HepG2 (cell line): ENCODE results near the gene BCL2L13. TPM values are rescaled to one million over a fixed set of nuclear protein-coding genes. Genes with fewer than 3 reads are reported as not detected.

Experiments
- ATAC-seq: fragments of 200-7000 bp; cut with Tn5 transposase; 3 replicates; pipeline ENCODE4 v1.9.1; 2020; ENCODE audit warnings: mild to moderate bottlenecking, moderate library complexity
- BruUV-seq: library from RNA; stranded (reverse); fragments of 400-500 nt; replicated peaks from 2 replicates; lab custom pipeline; 2021; lab: Mats Ljungman, UMichigan
- CTCF ChIA-PET: fragments of 300-600 bp; formaldehyde crosslinking; extraction: SDS; loops from one replicate; lab custom pipeline; 2021; ENCODE audit warnings: low total read pairs, inconsistent platforms, low intra/inter-chr PET ratio; lab: Yijun Ruan, JAX
- POLR2A ChIA-PET: fragments of 350-600 bp; sonication (Branson Sonifier 250); formaldehyde crosslinking; loops from one replicate; lab custom pipeline; 2020; ENCODE audit warnings: antibody characterized with exemption, inconsistent platforms; lab: Yijun Ruan, JAX
- DNase-seq: peaks from one replicate; pipeline ENCODE4 v3.0.0-alpha.2; 2015; ENCODE audit warnings: low spot score
- FAIRE-seq: peaks from 3 replicates; lab custom pipeline; 2011; peaks lifted over from hg19 to GRCh38; lab: Jason Lieb, UNC
- H2AFZ ChIP-seq: one replicate; pipeline ENCODE4 v1.6.1; 2011; ENCODE audit warnings: low read length, inconsistent platforms
- H3K27ac ChIP-seq: fragments of 300-600 bp; 3 replicates; pipeline ENCODE4 v1.8.0; 2011; ENCODE audit warnings: mixed run types, mild to moderate bottlenecking, mixed read lengths, low read length, inconsistent platforms; ENCODE audit not compliant: insufficient read depth; ENCODE audit errors: extremely low read length
- H3K27me3 ChIP-seq, 2 experiments: fragments of 200-600 bp in 1 of 2; 2 replicates in 1 of 2; 3 replicates in 1 of 2; pipeline versions ENCODE4 v1.6.0 to v1.8.0; 2011; ENCODE audit warnings: low read length in 2 of 2, mild to moderate bottlenecking in 2 of 2, moderate library complexity in 2 of 2, inconsistent platforms in 1 of 2; ENCODE audit not compliant: insufficient read depth in 2 of 2, control insufficient read depth in 1 of 2
- H3K36me3 ChIP-seq, 2 experiments: fragments of 200-600 bp in 1 of 2; replicated peaks in 1 of 2; 2 replicates in 1 of 2; 3 replicates in 1 of 2; pipeline versions ENCODE4 v1.5.1 to v1.8.0; 2011; ENCODE audit warnings: low read length in 2 of 2, inconsistent platforms in 1 of 2; ENCODE audit not compliant: insufficient read depth in 2 of 2, control insufficient read depth in 1 of 2
- H3K4me1 ChIP-seq: 2 replicates; pipeline ENCODE4 v1.5.1; 2012; ENCODE audit warnings: low read length, inconsistent platforms; ENCODE audit not compliant: insufficient read depth
- H3K4me2 ChIP-seq: 2 replicates; pipeline ENCODE4 v1.6.0; 2011; ENCODE audit warnings: low read depth, low read length, inconsistent platforms
- H3K4me3 ChIP-seq, 3 experiments: fragments of 200-600 bp in 1 of 3; sonication (generic), shearing (Covaris generic) in 1 of 3; replicated peaks in 1 of 3; 2 replicates each; pipeline ENCODE4 v1.5.1; 2011 to 2016; ENCODE audit warnings: low read length in 3 of 3, inconsistent platforms in 2 of 3, low read depth in 2 of 3, mild to moderate bottlenecking in 2 of 3, control low read depth in 1 of 3, mixed read lengths in 1 of 3; ENCODE audit not compliant: insufficient read depth in 1 of 3
- H3K79me2 ChIP-seq: one replicate; pipeline ENCODE4 v1.6.1; 2011; ENCODE audit warnings: low read length, inconsistent platforms; ENCODE audit not compliant: insufficient read depth
- H3K9ac ChIP-seq: 2 replicates; pipeline ENCODE4 v1.6.0; 2011; ENCODE audit warnings: mild to moderate bottlenecking, low read depth, low read length, inconsistent platforms; ENCODE audit not compliant: insufficient read depth
- H3K9me3 ChIP-seq: 2 replicates; pipeline ENCODE4 v1.5.1; 2012; ENCODE audit warnings: mild to moderate bottlenecking, low read length
- H4K20me1 ChIP-seq: 2 replicates; pipeline ENCODE4 v1.6.0; 2011; ENCODE audit warnings: inconsistent platforms, mild to moderate bottlenecking, low read length, moderate library complexity; ENCODE audit not compliant: insufficient read depth
- DMAP1 ChIP-seq: IDR thresholded peaks from 2 replicates; pipeline ENCODE4 v1.6.1; 2016
- IKZF4 ChIP-seq: sonication (generic); formaldehyde crosslinking; IDR thresholded peaks from 2 replicates; pipeline ENCODE4 v1.5.1; 2020; ENCODE audit warnings: borderline replicate concordance, mild to moderate bottlenecking, low read depth, missing genetic modification reagents; ENCODE audit errors: not compliant biosample characterization
- RNF2 ChIP-seq: fragments of 450-650 bp; conservative IDR thresholded peaks from 2 replicates; pipeline ENCODE4 v1.6.1; 2016; ENCODE audit warnings: low read depth
- SOX13 ChIP-seq, 3 experiments: fragments of 450-650 bp in 1 of 3; sonication (generic) in 1 of 3; formaldehyde crosslinking in 1 of 3; IDR thresholded peaks in 2 of 3; conservative IDR thresholded peaks in 1 of 3; 2 replicates each; pipeline versions ENCODE4 v1.5.0 to v1.6.1; 2016 to 2020; ENCODE audit warnings: antibody characterized with exemption in 1 of 3, mild to moderate bottlenecking in 1 of 3, missing compliant biosample characterization in 1 of 3, missing genetic modification reagents in 1 of 3, moderate library complexity in 1 of 3
- TMF1 ChIP-seq: sonication (generic); formaldehyde crosslinking; IDR thresholded peaks from 2 replicates; pipeline ENCODE4 v1.8.1; 2022; ENCODE audit warnings: low read depth, missing genetic modification reagents
- WGBS: methylation state at CpG from one replicate; pipeline ENCODE4 v1.1.6; 2017; ENCODE audit warnings: low lambda C conversion rate; 5-methylcytosine and 5-hydroxymethylcytosine counted together
- in situ Hi-C: cut with HindIII; loops from 2 replicates; pipeline ENCODE4 v1.10.0; 2017; ENCODE audit warnings: low pct_unique_long_range_greater_than_20kb; ENCODE audit not compliant: extremely low pct_ligation_motif_present
- intact Hi-C: fragments of 100-400 bp; cut with micrococcal nuclease; formaldehyde crosslinking; loops from one replicate; pipeline ENCODE4 v1.10.0; 2022; ENCODE audit not compliant: unreplicated experiment
- polyA plus RNA-seq, 8 experiments: library from polyadenylated mRNA; depleted of rRNA in 3 of 8; stranded (reverse) in 7 of 8; unstranded in 1 of 8; fragments of >200 nt; fragmentation: Illumina TruSeq in 4 of 8; extraction: Trizol in 4 of 8; gene quantifications; 2 replicates each; pipeline versions ENCODE4 v1.2.1 to v1.2.3, GENCODE V29; 2011 to 2016; ENCODE audit warnings: low read depth in 4 of 8, missing spikeins in 1 of 8, mixed read lengths in 1 of 8; ENCODE audit not compliant: insufficient read depth in 1 of 8
- total RNA-seq, 5 experiments: library from RNA; depleted of rRNA; stranded (reverse); fragments of >200 nt; fragmentation: Illumina TruSeq; extraction: Trizol; gene quantifications; 2 replicates each; pipeline ENCODE4 v1.2.3, GENCODE V29; 2016; ENCODE audit warnings: low read depth in 1 of 5
- TF ChIP-seq, protein P1 (sequence below): sonication (generic); formaldehyde crosslinking; IDR thresholded peaks from 2 replicates; pipeline ENCODE4 v1.4.0; 2020; ENCODE audit warnings: missing genetic modification reagents
- TF ChIP-seq, protein P2 (sequence below): sonication (generic); formaldehyde crosslinking; IDR thresholded peaks from 2 replicates; pipeline ENCODE4 v1.4.0; 2020; ENCODE audit warnings: missing genetic modification reagents, borderline replicate concordance
- TF ChIP-seq, protein P3 (sequence below): sonication (generic); formaldehyde crosslinking; IDR thresholded peaks from 2 replicates; pipeline ENCODE4 v1.4.0; 2020; ENCODE audit warnings: missing genetic modification reagents
- TF ChIP-seq, protein P4 (sequence below): sonication (generic); formaldehyde crosslinking; conservative IDR thresholded peaks from 2 replicates; pipeline ENCODE4 v1.8.1; 2023; ENCODE audit warnings: missing genetic modification reagents
- TF ChIP-seq, protein P5 (sequence below): sonication (generic); formaldehyde crosslinking; IDR thresholded peaks from 2 replicates; pipeline ENCODE4 v1.4.0; 2020; ENCODE audit warnings: mild to moderate bottlenecking, missing genetic modification reagents

Gene BCL2L13
- total and polyA plus RNA-seq, 2 of the 13 experiments (the other 11 are each of a cell fraction or from before 2014, with no cell fraction given): 13.5 to 14.6 TPM

DNA sequence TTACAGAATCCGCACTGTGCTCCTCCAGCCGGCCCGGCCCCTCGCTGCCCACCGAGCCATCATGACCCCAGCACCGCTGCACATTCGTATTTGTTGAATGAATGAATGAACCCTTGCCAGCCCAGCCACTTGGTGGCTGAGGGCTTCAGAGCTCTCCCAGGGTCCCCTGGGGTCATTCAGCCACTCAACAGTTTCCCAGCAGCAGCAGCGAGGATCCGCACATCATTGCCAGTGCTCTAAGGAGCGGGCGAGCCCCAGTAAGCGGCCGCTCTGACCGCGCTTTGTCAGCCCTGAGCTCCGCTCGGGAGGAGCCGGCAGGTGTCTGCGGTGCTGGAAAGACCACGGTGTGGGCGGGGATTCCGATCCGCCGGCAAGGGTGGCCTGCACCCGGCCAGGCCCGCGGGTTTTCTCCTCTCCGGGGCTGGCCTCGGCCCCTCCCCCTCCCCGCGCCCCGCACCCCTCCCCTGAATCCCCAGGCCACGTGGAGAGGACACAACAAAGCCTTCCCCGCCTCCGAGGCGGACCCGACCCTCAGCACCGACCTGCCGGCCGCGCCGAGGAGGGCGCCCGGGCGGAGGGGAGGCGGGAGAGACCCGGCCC lies 135.1 kb downstream of the BCL2L13 start (continued):
- TF ChIP-seq, protein P1, sequence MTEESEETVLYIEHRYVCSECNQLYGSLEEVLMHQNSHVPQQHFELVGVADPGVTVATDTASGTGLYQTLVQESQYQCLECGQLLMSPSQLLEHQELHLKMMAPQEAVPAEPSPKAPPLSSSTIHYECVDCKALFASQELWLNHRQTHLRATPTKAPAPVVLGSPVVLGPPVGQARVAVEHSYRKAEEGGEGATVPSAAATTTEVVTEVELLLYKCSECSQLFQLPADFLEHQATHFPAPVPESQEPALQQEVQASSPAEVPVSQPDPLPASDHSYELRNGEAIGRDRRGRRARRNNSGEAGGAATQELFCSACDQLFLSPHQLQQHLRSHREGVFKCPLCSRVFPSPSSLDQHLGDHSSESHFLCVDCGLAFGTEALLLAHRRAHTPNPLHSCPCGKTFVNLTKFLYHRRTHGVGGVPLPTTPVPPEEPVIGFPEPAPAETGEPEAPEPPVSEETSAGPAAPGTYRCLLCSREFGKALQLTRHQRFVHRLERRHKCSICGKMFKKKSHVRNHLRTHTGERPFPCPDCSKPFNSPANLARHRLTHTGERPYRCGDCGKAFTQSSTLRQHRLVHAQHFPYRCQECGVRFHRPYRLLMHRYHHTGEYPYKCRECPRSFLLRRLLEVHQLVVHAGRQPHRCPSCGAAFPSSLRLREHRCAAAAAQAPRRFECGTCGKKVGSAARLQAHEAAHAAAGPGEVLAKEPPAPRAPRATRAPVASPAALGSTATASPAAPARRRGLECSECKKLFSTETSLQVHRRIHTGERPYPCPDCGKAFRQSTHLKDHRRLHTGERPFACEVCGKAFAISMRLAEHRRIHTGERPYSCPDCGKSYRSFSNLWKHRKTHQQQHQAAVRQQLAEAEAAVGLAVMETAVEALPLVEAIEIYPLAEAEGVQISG (CRISPR knock-in tag): peak; percentile 11; the same call in 1 of the 2 replicates
- TF ChIP-seq DMAP1: peak; percentile 67
- no peak for TF ChIP-seq SOX13 (IDR thresholded peaks at IDR 0.05)
- 0 out of 4 replicates have a peak, but pooled peaks of 1 of the 2 experiments have one; percentile 19 for TF ChIP-seq SOX13 (CRISPR knock-in tag; conservative IDR thresholded peaks at IDR 0.05 in 1 of 2, IDR thresholded peaks at IDR 0.05 in 1 of 2)
- TF ChIP-seq, protein P2, sequence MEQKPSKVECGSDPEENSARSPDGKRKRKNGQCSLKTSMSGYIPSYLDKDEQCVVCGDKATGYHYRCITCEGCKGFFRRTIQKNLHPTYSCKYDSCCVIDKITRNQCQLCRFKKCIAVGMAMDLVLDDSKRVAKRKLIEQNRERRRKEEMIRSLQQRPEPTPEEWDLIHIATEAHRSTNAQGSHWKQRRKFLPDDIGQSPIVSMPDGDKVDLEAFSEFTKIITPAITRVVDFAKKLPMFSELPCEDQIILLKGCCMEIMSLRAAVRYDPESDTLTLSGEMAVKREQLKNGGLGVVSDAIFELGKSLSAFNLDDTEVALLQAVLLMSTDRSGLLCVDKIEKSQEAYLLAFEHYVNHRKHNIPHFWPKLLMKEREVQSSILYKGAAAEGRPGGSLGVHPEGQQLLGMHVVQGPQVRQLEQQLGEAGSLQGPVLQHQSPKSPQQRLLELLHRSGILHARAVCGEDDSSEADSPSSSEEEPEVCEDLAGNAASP: peak; percentile 12; the same call in 1 of the 2 replicates

DNA sequence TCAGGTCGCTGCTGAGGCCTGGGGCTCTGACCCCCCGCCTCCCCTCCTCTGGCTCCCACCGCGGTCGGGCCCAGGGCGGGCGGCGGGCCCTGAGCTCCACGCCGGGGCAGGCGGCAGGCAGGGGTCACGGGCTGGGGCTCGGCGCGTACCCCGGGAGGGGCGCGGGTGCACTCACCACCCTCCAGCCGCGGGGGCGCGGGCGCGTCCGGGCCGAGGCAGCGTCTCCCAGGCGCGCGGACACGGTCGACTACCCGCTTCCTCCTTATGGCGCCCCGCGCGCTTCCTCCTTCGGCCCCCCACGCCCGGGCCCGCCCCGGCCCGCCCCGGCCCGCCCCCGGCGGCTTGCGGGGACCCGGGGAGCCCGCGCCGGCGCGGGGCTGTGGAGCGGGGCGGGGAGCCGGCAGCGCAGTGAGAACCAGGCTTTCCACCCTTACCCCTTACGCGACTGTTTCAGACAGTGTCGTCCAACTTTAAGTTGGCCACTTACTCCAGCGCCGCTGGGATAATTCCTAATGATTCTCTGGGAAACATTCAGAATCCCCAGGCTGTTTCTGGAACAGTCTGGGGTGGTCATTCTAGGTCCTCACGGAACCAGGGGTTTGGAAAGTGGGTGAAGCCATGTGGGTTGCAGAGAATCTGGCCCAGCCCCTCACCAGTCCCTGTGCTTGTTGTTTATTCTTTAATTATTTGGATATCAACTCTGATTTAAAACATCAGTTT lies 135.8 kb downstream of the BCL2L13 start, which contains the start of gene BID:
Gene BID (minus strand): TSS at position 264 of the 720 bp plus-strand sequence. CDS start 24,353 bp downstream, outside the sequence.
- no peaks in the 10 kb centered on the region; a peak in 1 of 5 replicates for H3K36me3 ChIP-seq
- ChIA-PET CTCF (no interaction called here), POLR2A (interaction anchor here (1.4 to 3.7 kb wide), 5 partner anchors 9 to 32 kb away, joined by 3 to 19 read pairs (median 15); no protein-coding TSS in a partner anchor)
- peak within 1 kb of the TSS; percentile 85 for H3K9ac ChIP-seq
- peaks cover 30% of the 10 kb centered on the region for H3K79me2 ChIP-seq
- DNase-seq (no peak), FAIRE-seq (no peak), ATAC-seq (peak; percentile 9)
- intact Hi-C loops (no loop called here), in situ Hi-C loops (no loop called here)
- 0% methylated on average over 1 of the region's 64 CpGs for WGBS
- H3K27ac ChIP-seq: peak within 1 kb of the TSS; percentile 62
- peak within 1 kb of the TSS; percentile 86 for H3K4me2 ChIP-seq
- H3K4me3 ChIP-seq: peak within 1 kb of the TSS; percentile 63 to 89 (median 83)
- H3K9me3 ChIP-seq: no peaks in the 10 kb centered on the region
- no TSS peak for BruUV-seq
- no peak within 1 kb of the TSS for H2AFZ ChIP-seq
- no peaks in the 10 kb centered on the region for H4K20me1 ChIP-seq
- H3K4me1 ChIP-seq: peaks cover 63% of the 10 kb centered on the region
- no peaks in the 10 kb centered on the region; a peak in 1 of 5 replicates for H3K27me3 ChIP-seq
- TF ChIP-seq RNF2 (no peak), TMF1 (CRISPR knock-in tag) (peak; percentile 45; the same call in 1 of the 2 replicates), IKZF4 (CRISPR knock-in tag) (peak; percentile 36)
- TF ChIP-seq, protein P3, sequence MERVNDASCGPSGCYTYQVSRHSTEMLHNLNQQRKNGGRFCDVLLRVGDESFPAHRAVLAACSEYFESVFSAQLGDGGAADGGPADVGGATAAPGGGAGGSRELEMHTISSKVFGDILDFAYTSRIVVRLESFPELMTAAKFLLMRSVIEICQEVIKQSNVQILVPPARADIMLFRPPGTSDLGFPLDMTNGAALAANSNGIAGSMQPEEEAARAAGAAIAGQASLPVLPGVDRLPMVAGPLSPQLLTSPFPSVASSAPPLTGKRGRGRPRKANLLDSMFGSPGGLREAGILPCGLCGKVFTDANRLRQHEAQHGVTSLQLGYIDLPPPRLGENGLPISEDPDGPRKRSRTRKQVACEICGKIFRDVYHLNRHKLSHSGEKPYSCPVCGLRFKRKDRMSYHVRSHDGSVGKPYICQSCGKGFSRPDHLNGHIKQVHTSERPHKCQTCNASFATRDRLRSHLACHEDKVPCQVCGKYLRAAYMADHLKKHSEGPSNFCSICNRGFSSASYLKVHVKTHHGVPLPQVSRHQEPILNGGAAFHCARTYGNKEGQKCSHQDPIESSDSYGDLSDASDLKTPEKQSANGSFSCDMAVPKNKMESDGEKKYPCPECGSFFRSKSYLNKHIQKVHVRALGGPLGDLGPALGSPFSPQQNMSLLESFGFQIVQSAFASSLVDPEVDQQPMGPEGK (CRISPR knock-in tag): peak; percentile 22; the same call in 1 of the 2 replicates
- TF ChIP-seq, protein P4, sequence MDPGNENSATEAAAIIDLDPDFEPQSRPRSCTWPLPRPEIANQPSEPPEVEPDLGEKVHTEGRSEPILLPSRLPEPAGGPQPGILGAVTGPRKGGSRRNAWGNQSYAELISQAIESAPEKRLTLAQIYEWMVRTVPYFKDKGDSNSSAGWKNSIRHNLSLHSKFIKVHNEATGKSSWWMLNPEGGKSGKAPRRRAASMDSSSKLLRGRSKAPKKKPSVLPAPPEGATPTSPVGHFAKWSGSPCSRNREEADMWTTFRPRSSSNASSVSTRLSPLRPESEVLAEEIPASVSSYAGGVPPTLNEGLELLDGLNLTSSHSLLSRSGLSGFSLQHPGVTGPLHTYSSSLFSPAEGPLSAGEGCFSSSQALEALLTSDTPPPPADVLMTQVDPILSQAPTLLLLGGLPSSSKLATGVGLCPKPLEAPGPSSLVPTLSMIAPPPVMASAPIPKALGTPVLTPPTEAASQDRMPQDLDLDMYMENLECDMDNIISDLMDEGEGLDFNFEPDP (CRISPR knock-in tag): 0 out of 2 replicates have a peak, but pooled peaks have one; percentile 72
- TF ChIP-seq, protein P5, sequence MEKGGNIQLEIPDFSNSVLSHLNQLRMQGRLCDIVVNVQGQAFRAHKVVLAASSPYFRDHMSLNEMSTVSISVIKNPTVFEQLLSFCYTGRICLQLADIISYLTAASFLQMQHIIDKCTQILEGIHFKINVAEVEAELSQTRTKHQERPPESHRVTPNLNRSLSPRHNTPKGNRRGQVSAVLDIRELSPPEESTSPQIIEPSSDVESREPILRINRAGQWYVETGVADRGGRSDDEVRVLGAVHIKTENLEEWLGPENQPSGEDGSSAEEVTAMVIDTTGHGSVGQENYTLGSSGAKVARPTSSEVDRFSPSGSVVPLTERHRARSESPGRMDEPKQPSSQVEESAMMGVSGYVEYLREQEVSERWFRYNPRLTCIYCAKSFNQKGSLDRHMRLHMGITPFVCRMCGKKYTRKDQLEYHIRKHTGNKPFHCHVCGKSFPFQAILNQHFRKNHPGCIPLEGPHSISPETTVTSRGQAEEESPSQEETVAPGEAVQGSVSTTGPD: no peak
